Adipocyte (in vitro differentiated cells): ENCODE measurements around the gene COA6.
A peak's percentile ranks its signal among the peaks of the same experiment; 100 is the strongest.

Experiments
- DNase-seq: peaks from one replicate; pipeline ENCODE4 v3.0.0-alpha.2; 2015; ENCODE audit warnings: low read depth
- H3K27me3 ChIP-seq: replicated peaks from 2 replicates; pipeline ENCODE4 v1.7.0; 2013; ENCODE audit warnings: mild to moderate bottlenecking, low read length, moderate library complexity; ENCODE audit not compliant: control insufficient read depth, insufficient read depth
- H3K36me3 ChIP-seq: 2 replicates; pipeline ENCODE4 v1.7.0; 2013; ENCODE audit warnings: low read length, mild to moderate bottlenecking, moderate library complexity; ENCODE audit not compliant: control insufficient read depth, insufficient read depth, severe bottlenecking
- H3K4me1 ChIP-seq: 2 replicates; pipeline ENCODE4 v1.7.0; 2013; ENCODE audit warnings: mild to moderate bottlenecking, low read length, moderate library complexity; ENCODE audit not compliant: control insufficient read depth, insufficient read depth
- H3K4me3 ChIP-seq: 2 replicates; pipeline ENCODE4 v1.7.0; 2013; ENCODE audit warnings: mild to moderate bottlenecking, low read length, moderate library complexity
- H3K9ac ChIP-seq: 2 replicates; pipeline ENCODE4 v1.7.0; 2013; ENCODE audit warnings: mild to moderate bottlenecking, low read length, moderate library complexity
- H3K9me3 ChIP-seq: 2 replicates; pipeline ENCODE4 v1.7.0; 2013; ENCODE audit warnings: mild to moderate bottlenecking, low read length, moderate library complexity; ENCODE audit not compliant: control insufficient read depth

Gene COA6

DNA sequence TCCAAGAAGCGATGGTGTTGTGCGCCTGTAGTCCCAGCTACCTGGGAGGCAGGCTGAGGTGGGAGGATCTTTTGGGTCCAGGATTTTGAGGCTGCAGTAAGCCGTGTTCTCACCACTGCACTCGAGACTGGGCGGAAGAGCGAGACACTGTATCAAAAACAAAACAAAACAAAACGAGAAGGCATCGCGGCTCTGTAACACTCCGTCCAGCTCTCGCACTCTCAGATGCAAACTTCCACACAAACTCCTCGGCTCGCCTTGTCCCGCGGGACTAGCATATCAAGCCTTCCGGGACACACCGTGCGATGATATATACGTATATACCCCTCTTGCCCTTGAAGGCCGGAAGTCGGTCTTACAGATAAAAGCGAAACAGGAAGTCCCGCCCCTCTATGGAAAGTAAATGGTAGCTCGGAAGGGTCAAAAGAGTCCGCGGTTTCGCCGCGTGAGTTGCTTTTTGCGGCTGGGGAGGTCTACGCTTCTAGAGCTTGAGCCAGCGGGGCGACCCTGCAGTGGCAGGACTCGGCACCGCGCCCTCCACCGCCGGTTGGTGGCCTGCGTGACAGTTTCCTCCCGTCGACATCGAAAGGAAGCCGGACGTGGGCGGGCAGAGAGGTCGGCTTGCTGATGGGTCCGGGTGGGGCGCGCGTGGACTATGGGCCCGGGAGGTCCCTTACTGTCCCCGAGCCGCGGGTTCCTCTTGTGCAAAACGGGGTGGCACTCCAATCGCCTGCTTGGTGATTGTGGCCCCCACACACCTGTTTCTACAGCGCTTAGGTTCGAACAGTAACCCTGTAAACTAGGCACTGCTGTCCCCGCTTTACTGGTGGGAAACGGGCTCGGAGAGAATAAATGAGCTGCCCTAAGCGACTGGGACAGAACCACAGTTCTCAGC lies at the start of gene COA6:
TSS of gene COA6 (plus strand) at position 393 of the 895 bp plus-strand sequence. CDS start at position 404, 11 bp downstream.
- no peaks in the 10 kb centered on the region for H3K9me3 ChIP-seq
- H3K4me3 ChIP-seq, result peak within 1 kb of the TSS; percentile 100
- H3K36me3 ChIP-seq, result peaks cover 20% of the 10 kb centered on the region
- no peaks in the 10 kb centered on the region for H3K27me3 ChIP-seq
- H3K9ac ChIP-seq, result peak within 1 kb of the TSS; percentile 99
- DNase-seq, result peak; percentile 97
- H3K4me1 ChIP-seq, result peaks cover 14% of the 10 kb centered on the region

GRCh38 chr1:234324821-234325220 lies 48.4 kb upstream of the COA6 start:
- DNase-seq, result no peak
- peaks cover 47% of the 10 kb centered on the region for H3K27me3 ChIP-seq
- H3K4me3 ChIP-seq, result no peak overlapping the region
- no peaks in the 10 kb centered on the region for H3K36me3 ChIP-seq
- H3K4me1 ChIP-seq, result peaks cover 12% of the 10 kb centered on the region
- no peaks in the 10 kb centered on the region for H3K9me3 ChIP-seq
- no peak overlapping the region for H3K9ac ChIP-seq

DNA sequence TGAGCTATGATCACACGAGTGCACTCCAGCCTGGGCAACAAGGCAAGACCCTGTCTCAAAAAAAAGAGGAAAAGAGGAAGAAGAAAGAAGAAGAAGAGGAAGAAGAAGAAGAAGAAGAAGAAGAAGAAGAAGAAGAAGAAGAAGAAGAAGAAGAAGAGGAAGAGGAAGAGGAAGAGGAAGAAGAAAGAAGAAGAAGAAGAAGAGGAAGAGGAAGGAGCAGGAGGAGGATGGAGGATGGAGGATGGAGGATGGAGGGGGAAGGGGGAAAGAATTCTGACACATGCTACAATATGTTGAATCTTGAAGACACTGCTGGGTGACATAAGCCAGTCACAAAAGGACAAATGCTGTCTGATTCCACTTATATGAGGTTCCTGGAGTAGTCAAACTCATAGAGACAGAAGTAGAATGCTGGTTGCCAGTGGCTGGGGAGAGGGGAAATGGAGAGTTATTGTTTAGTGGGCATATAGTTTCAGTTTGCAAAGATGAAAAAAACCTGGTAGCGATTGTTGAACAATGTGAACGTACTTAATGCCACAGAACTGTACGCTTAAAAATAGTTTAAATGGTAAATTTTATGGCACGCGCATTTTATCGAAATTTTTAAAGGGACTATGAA lies 47.3 kb upstream of the COA6 start:
- no peaks in the 10 kb centered on the region for H3K9me3 ChIP-seq
- H3K36me3 ChIP-seq, result no peaks in the 10 kb centered on the region
- DNase-seq, result no peak
- no peak overlapping the region for H3K9ac ChIP-seq
- H3K27me3 ChIP-seq, result peaks cover 41% of the 10 kb centered on the region
- H3K4me3 ChIP-seq, result peak overlapping the region; percentile 7
- H3K4me1 ChIP-seq, result peaks cover 12% of the 10 kb centered on the region

- H3K9me3 ChIP-seq, result no peaks in the 10 kb centered on the region
- H3K4me3 ChIP-seq, result peak overlapping the region; percentile 7
- DNase-seq, result peak; percentile 54
- peaks cover 36% of the 10 kb centered on the region for H3K27me3 ChIP-seq
- no peak overlapping the region for H3K9ac ChIP-seq
- peaks cover 14% of the 10 kb centered on the region for H3K4me1 ChIP-seq
- no peaks in the 10 kb centered on the region for H3K36me3 ChIP-seq
These were observed 46.5 kb upstream of the COA6 start for GRCh38 chr1:234326497-234327366.

- Histone ChIP-seq H3K9me3 (no peaks in the 10 kb centered on the region), H3K9ac (no peak overlapping the region), H3K36me3 (no peaks in the 10 kb centered on the region), H3K4me1 (peaks cover 16% of the 10 kb centered on the region), H3K4me3 (no peak overlapping the region), H3K27me3 (peaks cover 29% of the 10 kb centered on the region)
- no peak for DNase-seq
These were observed 45.6 kb upstream of the COA6 start for GRCh38 chr1:234327577-234328164.

- no peak overlapping the region for H3K9ac ChIP-seq
- peaks cover 16% of the 10 kb centered on the region for H3K4me1 ChIP-seq
- H3K4me3 ChIP-seq, result no peak overlapping the region
- DNase-seq, result no peak
- H3K9me3 ChIP-seq, result peaks cover under 1% of the 10 kb centered on the region
- H3K27me3 ChIP-seq, result peaks cover under 1% of the 10 kb centered on the region
- no peaks in the 10 kb centered on the region for H3K36me3 ChIP-seq
These were observed 42.4 kb upstream of the COA6 start for GRCh38 chr1:234330843-234331215.

DNA sequence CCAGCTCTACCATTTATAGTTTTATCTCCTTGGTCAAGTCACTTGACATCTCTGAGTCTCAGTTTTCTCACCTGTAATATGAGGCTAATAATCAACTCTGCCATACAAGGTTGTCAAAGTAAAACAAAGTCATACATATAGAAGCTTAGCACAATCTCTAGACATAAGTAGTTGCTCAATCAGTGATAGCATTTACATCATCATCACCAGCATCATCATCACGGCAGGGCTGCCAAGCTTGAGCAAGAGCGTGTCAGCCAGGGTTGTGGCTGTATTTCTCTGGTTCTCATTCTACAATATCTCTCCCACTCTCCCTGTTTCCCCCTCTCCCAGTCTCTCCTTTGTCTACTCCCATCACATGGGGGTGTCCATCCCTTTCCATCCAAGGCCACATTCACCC lies 41.7 kb upstream of the COA6 start:
- DNase-seq, result no peak
- H3K27me3 ChIP-seq, result no peaks in the 10 kb centered on the region
- peaks cover 7% of the 10 kb centered on the region for H3K9me3 ChIP-seq
- H3K36me3 ChIP-seq, result no peaks in the 10 kb centered on the region
- H3K9ac ChIP-seq, result no peak overlapping the region
- no peak overlapping the region for H3K4me3 ChIP-seq
- H3K4me1 ChIP-seq, result peaks cover 13% of the 10 kb centered on the region

DNA sequence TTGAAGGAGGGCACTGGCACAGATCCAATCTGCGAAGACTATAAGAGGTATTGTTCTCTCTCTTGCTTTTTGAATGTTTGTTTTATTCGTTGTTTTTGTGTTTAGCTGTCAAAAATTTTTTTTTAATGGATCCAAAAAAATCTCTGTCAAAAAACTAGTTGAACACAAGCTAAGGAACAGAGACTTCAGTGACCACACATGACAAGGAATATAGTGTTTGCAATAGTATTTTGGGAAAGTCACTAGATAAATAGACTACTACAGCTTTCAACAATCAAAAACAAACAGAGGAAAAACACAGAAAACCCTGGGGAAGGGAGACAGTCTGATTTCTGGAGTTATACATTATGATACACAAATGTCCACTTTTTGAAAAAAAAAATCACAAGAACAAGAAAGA lies 36.9 kb upstream of the COA6 start:
- Histone ChIP-seq H3K36me3 (no peaks in the 10 kb centered on the region), H3K9ac (no peak overlapping the region), H3K4me3 (no peak overlapping the region), H3K9me3 (peaks cover 38% of the 10 kb centered on the region), H3K27me3 (no peaks in the 10 kb centered on the region), H3K4me1 (peaks cover 3% of the 10 kb centered on the region)
- DNase-seq, result no peak

DNA sequence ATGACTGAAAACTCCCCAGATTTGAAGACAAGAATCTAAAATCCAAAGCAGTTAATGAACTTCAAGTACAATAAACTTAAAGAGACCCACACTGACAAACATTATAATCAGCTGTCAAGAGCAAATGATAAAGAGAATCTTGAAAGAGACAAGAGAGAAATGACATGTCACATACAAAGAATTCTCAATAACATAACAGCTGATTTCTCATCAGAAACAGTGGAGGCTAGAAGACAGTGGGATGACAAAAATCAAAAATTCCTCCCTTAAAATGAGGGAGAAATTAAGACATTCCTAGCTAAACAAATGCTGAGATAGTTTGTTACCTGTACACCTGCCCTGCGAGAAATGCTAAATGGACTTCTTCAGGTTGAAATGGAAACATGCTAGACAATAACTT lies 36.0 kb upstream of the COA6 start:
- Histone ChIP-seq H3K4me3 (no peak overlapping the region), H3K9ac (no peak overlapping the region), H3K9me3 (peaks cover 42% of the 10 kb centered on the region), H3K27me3 (no peaks in the 10 kb centered on the region), H3K36me3 (no peaks in the 10 kb centered on the region), H3K4me1 (no peaks in the 10 kb centered on the region)
- DNase-seq, result no peak

DNA sequence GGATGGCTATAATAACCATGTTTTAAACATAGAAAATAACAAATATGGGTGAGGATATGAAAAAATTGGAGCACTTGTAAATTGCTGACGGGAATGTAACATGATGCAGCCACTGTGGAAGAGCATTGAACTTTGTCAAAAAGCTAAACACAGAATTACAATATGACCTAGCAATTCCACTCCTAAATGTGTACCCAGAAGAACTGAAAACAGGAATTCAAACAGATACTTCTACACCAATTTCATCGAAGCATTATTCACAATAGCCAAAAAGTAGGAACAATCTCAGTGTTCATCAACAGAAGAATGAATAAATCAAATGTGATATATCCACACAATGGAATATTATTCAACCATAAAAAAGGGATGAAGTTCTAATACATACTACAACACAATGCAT lies 32.7 kb upstream of the COA6 start:
- H3K27me3 ChIP-seq, result no peaks in the 10 kb centered on the region
- H3K36me3 ChIP-seq, result no peaks in the 10 kb centered on the region
- H3K9ac ChIP-seq, result no peak overlapping the region
- peaks cover 46% of the 10 kb centered on the region for H3K9me3 ChIP-seq
- H3K4me3 ChIP-seq, result no peak overlapping the region
- DNase-seq, result no peak
- no peaks in the 10 kb centered on the region for H3K4me1 ChIP-seq

DNA sequence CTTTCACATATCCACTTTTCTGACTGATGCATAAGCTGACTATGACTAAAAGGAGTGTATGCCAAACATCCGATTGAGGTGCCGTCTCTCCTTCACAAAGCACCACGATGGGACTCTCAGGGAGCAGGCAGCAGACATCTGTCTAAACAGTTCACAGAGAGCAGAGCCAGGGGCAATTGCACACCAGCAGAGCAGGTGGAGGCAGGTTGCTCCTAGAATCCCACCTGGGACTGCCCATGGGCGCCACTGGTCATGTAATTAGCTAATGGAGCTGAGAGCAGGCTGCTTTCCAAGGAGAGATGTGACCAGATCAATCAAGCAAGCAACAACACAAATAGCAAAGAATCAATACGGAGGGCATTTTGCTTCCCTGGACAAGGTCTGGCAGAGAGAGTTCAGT lies 30.5 kb upstream of the COA6 start:
- Histone ChIP-seq H3K9me3 (peaks cover 26% of the 10 kb centered on the region), H3K9ac (no peak overlapping the region), H3K4me1 (no peaks in the 10 kb centered on the region), H3K4me3 (no peak overlapping the region), H3K27me3 (no peaks in the 10 kb centered on the region), H3K36me3 (no peaks in the 10 kb centered on the region)
- DNase-seq, result no peak
